Fibroblast of pulmonary artery (primary cell): ENCODE data around the gene SAMSN1.
"Not testable (repeated sequence)": the region's sequence is repeated elsewhere in the genome, so short reads cannot be mapped to it uniquely, and the experiment has no call there.

Experiments
- DNase-seq: peaks from one replicate; pipeline ENCODE4 v3.0.0-alpha.2; 2010; ENCODE audit warnings: low read depth
- H3K4me3 ChIP-seq: replicated peaks from 2 replicates; pipeline ENCODE4 v1.5.1; 2011; ENCODE audit warnings: low read depth, mild to moderate bottlenecking, control low read depth, low read length, moderate library complexity
- TF ChIP-seq, protein P1 (sequence below): IDR thresholded peaks from 2 replicates; pipeline ENCODE4 v1.5.1; 2011; ENCODE audit warnings: mild to moderate bottlenecking, control low read depth, low read length, inconsistent platforms; ENCODE audit errors: missing control alignments

SAMSN1 gene

GRCh38 chr21:14522736-14523135, 23.4 kb downstream of the SAMSN1 start:
- no peak for DNase-seq
- no peak overlapping the region for H3K4me3 ChIP-seq
- TF ChIP-seq, protein P1, sequence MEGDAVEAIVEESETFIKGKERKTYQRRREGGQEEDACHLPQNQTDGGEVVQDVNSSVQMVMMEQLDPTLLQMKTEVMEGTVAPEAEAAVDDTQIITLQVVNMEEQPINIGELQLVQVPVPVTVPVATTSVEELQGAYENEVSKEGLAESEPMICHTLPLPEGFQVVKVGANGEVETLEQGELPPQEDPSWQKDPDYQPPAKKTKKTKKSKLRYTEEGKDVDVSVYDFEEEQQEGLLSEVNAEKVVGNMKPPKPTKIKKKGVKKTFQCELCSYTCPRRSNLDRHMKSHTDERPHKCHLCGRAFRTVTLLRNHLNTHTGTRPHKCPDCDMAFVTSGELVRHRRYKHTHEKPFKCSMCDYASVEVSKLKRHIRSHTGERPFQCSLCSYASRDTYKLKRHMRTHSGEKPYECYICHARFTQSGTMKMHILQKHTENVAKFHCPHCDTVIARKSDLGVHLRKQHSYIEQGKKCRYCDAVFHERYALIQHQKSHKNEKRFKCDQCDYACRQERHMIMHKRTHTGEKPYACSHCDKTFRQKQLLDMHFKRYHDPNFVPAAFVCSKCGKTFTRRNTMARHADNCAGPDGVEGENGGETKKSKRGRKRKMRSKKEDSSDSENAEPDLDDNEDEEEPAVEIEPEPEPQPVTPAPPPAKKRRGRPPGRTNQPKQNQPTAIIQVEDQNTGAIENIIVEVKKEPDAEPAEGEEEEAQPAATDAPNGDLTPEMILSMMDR: no peak

DNA sequence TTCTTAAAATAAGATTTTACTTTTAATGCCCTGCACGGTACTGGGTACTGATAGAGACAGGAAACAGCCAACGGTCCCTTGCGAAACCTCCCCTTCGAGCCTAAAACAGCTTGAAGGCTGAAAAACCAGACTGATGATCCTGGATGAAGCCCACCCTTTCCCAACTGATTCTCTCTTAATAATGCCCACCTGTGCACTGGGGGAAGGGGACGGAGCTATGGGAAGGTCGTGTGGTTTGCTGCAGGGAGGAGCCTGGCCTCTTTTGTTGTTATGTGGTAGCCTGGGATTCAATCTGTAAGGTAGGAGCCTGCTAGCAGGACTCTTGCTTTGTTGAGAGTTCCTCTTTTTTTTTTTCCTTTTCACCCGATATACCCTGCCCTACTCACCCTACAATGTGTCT, 25.6 kb downstream of the SAMSN1 start:
- DNase-seq: no peak
- TF ChIP-seq, protein P1: no peak
- H3K4me3 ChIP-seq: no peak overlapping the region

- H3K4me3 ChIP-seq: no peak overlapping the region
- TF ChIP-seq, protein P1: no peak
- DNase-seq: no peak
Measured at GRCh38 chr21:14519000-14519399, 27.1 kb downstream of the SAMSN1 start.

DNA sequence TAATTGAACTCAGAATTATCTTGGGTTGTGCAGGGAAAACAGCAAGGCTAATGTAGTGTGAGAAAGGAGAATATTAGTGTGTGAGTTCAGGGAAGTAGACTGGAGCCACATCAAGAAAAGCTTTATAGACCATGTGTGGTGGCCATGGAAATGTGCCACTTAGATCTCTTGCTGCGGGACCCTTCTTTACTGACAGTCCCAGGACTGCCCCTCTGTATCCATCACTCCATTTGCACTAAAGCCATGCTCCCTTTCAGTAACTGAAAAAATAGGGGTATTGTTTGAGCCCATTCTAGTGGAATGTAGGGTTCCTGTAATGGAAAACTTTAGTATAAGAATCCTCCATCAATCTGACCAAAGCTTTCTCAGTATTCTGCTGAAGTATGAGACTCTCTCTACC, 32.3 kb downstream of the SAMSN1 start:
- no peak overlapping the region for H3K4me3 ChIP-seq
- no peak for DNase-seq
- TF ChIP-seq, protein P1: no peak

- not testable (repeated sequence) for DNase-seq, H3K4me3 ChIP-seq
Measured at GRCh38 chr21:14506859-14507457, 39.2 kb downstream of the SAMSN1 start.

GRCh38 chr21:14500873-14501272, 45.2 kb downstream of the SAMSN1 start:
- DNase-seq: no peak
- TF ChIP-seq, protein P1: no peak
- H3K4me3 ChIP-seq: no peak overlapping the region

DNA sequence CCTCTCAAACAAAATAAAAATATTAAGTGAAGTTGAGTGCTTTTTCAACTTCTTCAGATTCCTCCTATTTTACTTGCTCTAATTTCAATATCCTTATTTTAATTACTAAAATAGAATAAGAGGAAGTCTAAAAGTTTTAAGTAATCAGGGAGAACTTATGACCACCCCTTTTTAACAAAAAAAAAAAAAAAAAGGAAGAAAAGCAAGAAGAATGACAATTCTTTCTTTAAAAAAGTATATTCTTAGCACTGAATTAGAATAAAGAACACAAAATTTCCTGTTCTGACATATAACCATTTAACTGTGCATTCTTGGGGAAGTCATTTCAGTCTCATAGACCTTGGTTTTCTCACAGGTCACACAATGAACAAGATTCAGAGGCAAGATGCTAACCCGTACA, 46.8 kb downstream of the SAMSN1 start:
- no peak overlapping the region for H3K4me3 ChIP-seq
- DNase-seq: no peak
- TF ChIP-seq, protein P1: no peak

DNA sequence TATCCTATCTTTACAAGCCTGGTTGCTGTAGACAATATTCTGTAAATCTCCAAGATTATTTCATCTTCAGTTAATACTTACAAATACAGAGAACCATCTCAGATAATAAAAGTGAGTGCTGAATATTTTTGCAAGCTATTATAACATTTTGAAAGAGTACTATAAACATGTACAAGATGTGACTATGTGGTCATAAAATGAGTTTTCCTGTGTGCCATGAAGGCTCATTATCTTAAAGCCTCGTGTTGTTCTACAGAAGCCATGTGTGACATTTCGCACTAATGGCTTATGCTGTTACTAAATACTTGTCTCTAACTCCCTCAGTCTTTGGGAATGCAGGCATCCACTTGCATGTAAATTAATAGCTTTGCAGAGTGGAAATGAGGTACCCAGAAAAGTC, 48.3 kb downstream of the SAMSN1 start:
- H3K4me3 ChIP-seq: no peak overlapping the region
- DNase-seq: no peak
- TF ChIP-seq, protein P1: no peak
